Vagina (tissue), 2 donors: ENCODE measurements around the gene IRS2. TPM values are rescaled to one million over a fixed set of nuclear protein-coding genes. Genes with fewer than 3 reads are reported as not detected.

Experiments
- DNase-seq, 2 donors: peaks; one replicate each; pipeline ENCODE4 v3.0.0-alpha.2; 2017; ENCODE audit errors: extremely low spot score in 2 of 2
- H3K27ac ChIP-seq: fragments of 200-600 bp; sonication (generic); one replicate; pipeline ENCODE4 v1.5.1; 2019
- H3K27me3 ChIP-seq: fragments of 200-600 bp; sonication (generic); one replicate; pipeline ENCODE4 v1.5.1; 2019
- H3K36me3 ChIP-seq, 2 donors: fragments of 200-600 bp; sonication (generic); one replicate each; pipeline ENCODE4 v1.5.1; 2017 to 2019
- H3K4me1 ChIP-seq: fragments of 200-600 bp; sonication (generic); one replicate; pipeline ENCODE4 v1.5.1; 2019
- H3K4me3 ChIP-seq, 2 donors: fragments of 200-600 bp; sonication (generic); 1 replicate in 1 of 2; 2 replicates in 1 of 2; pipeline ENCODE4 v1.5.1; 2016 to 2019
- H3K9me3 ChIP-seq: fragments of 200-600 bp; sonication (generic); one replicate; pipeline ENCODE4 v1.5.1; 2019
- POLR2A ChIP-seq, 2 donors: fragments of 450-650 bp; IDR thresholded peaks; one replicate each; pipeline ENCODE4 v1.6.1; 2017; ENCODE audit warnings: antibody characterized with exemption in 2 of 2, mild to moderate bottlenecking in 2 of 2, moderate library complexity in 2 of 2
- POLR2AphosphoS5 ChIP-seq, 2 donors: sonication (generic); formaldehyde crosslinking; IDR thresholded peaks; one replicate each; pipeline ENCODE4 v1.9.0; 2017; ENCODE audit warnings: antibody characterized with exemption in 2 of 2, mild to moderate bottlenecking in 2 of 2, low read depth in 1 of 2; ENCODE audit not compliant: insufficient read depth in 1 of 2
- intact Hi-C: fragments of 100-400 bp; cut with DNase I; formaldehyde crosslinking; loops from one replicate; pipeline ENCODE4 v1.15.1; 2023
- total RNA-seq: library from RNA; depleted of rRNA; stranded (reverse); fragments of >200 nt; gene quantifications from one replicate; pipeline ENCODE4 v1.2.3, GENCODE V29; 2016
- TF ChIP-seq, protein P1 (sequence below), 3 experiments: fragments of 450-650 bp in 2 of 3; fragments of 200-600 bp in 1 of 3; sonication (generic) in 1 of 3; IDR thresholded peaks; one replicate each; pipeline ENCODE4 v1.5.1; 2017 to 2019; ENCODE audit warnings: antibody characterized with exemption in 3 of 3, mild to moderate bottlenecking in 2 of 3, moderate library complexity in 2 of 3

Gene IRS2
- total RNA-seq, 1 donor from 2014 or later, result 25.0 TPM

DNA sequence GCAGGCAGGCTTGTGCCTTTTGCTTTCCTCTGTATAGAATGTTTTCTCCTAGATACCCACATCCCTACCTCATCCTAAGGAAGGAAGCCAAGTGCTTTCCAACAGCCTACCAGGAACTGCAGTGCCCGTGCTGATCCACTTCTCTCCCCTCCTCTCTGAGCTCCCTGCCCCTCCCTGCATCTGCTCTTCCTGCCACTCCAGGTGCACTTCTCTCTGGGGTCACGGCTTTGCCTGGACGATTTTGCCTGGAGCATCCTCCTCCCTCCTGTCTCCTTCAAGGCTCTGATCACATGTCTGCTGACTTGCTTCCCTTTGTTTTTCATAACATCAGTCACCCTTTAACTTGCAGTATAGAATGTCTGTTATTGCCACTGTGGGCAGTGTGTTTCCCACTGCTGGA, 34.7 kb upstream of the IRS2 start:
- TF ChIP-seq, protein P1, sequence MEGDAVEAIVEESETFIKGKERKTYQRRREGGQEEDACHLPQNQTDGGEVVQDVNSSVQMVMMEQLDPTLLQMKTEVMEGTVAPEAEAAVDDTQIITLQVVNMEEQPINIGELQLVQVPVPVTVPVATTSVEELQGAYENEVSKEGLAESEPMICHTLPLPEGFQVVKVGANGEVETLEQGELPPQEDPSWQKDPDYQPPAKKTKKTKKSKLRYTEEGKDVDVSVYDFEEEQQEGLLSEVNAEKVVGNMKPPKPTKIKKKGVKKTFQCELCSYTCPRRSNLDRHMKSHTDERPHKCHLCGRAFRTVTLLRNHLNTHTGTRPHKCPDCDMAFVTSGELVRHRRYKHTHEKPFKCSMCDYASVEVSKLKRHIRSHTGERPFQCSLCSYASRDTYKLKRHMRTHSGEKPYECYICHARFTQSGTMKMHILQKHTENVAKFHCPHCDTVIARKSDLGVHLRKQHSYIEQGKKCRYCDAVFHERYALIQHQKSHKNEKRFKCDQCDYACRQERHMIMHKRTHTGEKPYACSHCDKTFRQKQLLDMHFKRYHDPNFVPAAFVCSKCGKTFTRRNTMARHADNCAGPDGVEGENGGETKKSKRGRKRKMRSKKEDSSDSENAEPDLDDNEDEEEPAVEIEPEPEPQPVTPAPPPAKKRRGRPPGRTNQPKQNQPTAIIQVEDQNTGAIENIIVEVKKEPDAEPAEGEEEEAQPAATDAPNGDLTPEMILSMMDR (IDR thresholded peaks at IDR 0.05), result no peak
- TF ChIP-seq POLR2AphosphoS5 (IDR thresholded peaks at IDR 0.05; ENCODE audit: insufficient read depth in 1 of 2, low read depth in 1 of 2) (no peak), POLR2A (IDR thresholded peaks at IDR 0.05) (no peak)
- no peak overlapping the region for H3K27ac ChIP-seq
- no peak overlapping the region for H3K4me3 ChIP-seq
- no peak for DNase-seq
- intact Hi-C loops, result no loop called here
- H3K4me1 ChIP-seq, result no peaks in the 10 kb centered on the region
- no peaks in the 10 kb centered on the region for H3K27me3 ChIP-seq
- no peaks in the 10 kb centered on the region for H3K9me3 ChIP-seq
- H3K36me3 ChIP-seq, result no peaks in the 10 kb centered on the region

DNA sequence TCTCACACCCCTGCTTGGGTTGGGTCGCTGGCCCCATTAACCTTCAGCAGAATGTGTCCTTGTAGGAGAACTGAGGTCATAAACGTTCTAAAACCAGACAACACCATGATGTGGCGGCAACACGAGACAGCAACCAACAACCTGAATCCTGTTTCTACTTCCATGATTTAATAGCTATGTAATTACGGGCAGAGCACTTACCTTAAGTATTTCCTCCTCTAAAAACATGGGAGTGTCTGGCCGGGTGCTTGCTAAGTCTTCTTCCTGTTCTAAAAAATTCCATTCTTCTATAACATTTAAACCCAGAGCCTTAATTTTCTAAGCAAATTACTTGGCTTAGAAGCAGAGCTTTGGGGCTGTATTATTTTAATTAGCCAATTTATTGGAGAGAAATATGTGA, 33.5 kb upstream of the IRS2 start:
- H3K4me3 ChIP-seq, result no peak overlapping the region
- TF ChIP-seq, protein P1 (IDR thresholded peaks at IDR 0.05), result no peak
- TF ChIP-seq POLR2AphosphoS5 (IDR thresholded peaks at IDR 0.05; ENCODE audit: insufficient read depth in 1 of 2, low read depth in 1 of 2) (no peak), POLR2A (IDR thresholded peaks at IDR 0.05) (no peak)
- no peak for DNase-seq
- no peaks in the 10 kb centered on the region for H3K9me3 ChIP-seq
- no peaks in the 10 kb centered on the region for H3K27me3 ChIP-seq
- no peaks in the 10 kb centered on the region for H3K36me3 ChIP-seq
- intact Hi-C loops, result no loop called here
- H3K4me1 ChIP-seq, result no peaks in the 10 kb centered on the region
- H3K27ac ChIP-seq, result no peak overlapping the region

DNA sequence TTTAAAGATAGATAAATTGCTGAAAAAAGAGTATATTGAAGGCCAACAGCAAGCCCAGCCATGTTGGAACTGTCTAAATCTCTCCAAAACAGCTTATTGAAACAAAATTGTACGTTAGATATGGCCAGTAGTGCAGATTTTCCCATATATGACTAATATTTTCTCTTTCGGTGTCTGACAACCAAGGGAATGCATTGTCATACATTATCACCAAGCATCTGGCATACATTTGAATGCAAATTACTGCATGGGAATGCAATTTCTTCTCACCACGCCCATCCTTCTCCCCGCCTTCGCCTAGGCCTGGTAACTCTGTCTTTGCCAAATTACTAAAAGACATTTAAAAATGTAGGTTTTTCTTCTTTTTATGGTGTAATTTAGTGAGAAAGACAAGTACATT, 32.5 kb upstream of the IRS2 start:
- Histone ChIP-seq H3K4me3 (no peak overlapping the region), H3K36me3 (no peaks in the 10 kb centered on the region), H3K27me3 (no peaks in the 10 kb centered on the region), H3K9me3 (no peaks in the 10 kb centered on the region), H3K4me1 (no peaks in the 10 kb centered on the region), H3K27ac (no peak overlapping the region)
- intact Hi-C loops, result no loop called here
- DNase-seq, result no peak
- TF ChIP-seq POLR2AphosphoS5 (IDR thresholded peaks at IDR 0.05; ENCODE audit: insufficient read depth in 1 of 2, low read depth in 1 of 2) (no peak), POLR2A (IDR thresholded peaks at IDR 0.05) (no peak)

DNA sequence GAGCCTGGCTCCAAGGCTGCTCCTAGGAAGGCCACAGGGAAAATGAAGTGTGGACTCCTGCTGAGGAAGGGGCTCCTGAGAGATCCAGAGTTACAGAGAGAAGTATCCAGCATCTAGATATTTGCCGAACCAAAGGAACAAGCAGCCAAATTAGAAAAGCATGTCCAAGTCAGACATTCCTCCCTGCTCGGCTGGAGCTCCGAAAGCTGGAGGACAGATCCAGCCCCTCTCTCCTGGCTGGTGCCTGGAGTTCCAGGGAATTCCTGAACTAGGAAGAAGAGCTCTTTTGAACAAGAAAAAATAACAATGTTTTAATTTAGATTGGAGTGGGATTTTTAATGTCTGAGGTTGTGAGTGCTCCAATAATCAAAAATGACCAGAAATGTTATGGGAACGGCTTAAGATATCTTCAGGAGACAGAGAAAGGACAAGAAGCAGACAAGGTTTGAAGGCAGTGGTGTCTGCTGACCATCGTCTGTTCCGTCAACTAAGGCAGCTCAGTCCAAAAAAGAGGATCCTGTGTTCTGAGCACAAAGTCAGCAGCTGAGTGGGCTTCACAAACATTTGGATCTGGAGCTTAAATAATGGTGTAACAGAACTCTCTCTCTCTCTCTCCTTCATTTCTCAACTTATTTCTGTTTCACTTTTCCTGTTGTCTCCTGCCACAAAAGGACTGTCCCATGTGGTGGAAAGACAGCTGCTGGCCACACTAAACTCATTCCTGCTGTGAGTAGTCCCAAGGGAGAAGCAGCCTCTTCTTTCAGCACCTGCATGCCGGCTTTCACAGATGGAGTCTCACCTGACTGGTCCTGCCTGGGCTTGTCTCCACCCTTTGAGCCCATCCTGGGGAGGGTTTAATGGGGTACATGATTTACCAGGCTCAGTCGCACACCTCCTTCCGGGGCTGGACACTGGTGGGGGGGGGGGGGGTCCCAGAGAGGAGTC, 31.5 kb upstream of the IRS2 start:
- H3K27me3 ChIP-seq, result no peaks in the 10 kb centered on the region
- intact Hi-C loops, result no loop called here
- H3K27ac ChIP-seq, result no peak overlapping the region
- no peaks in the 10 kb centered on the region for H3K4me1 ChIP-seq
- H3K4me3 ChIP-seq, result no peak overlapping the region
- TF ChIP-seq POLR2A (IDR thresholded peaks at IDR 0.05), result no peak
- no peak for TF ChIP-seq POLR2AphosphoS5 (IDR thresholded peaks at IDR 0.05; ENCODE audit: insufficient read depth in 1 of 2, low read depth in 1 of 2)
- TF ChIP-seq, protein P1 (IDR thresholded peaks at IDR 0.05), result no peak
- H3K36me3 ChIP-seq, result no peaks in the 10 kb centered on the region
- DNase-seq, result no peak
- no peaks in the 10 kb centered on the region for H3K9me3 ChIP-seq

DNA sequence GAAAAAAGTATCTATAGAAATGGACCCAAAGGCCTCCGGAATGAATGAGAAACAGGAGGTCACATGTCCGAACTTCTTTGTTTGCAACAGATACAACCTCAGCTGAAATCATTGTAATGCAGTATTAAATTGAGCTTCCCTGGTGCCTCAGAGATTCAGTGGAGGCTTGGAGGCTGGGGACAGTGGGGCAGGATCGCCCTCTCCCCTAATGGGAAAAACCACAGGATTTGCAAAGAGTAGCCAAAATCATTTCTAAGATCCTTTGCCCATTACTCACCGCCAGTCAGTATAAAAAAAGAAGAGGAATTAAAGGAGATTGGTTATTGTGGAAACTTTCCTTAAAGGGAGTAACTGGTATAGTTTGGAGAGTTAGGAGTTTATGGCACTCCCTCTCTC, 30.4 kb upstream of the IRS2 start:
- Histone ChIP-seq H3K4me3 (no peak overlapping the region), H3K9me3 (no peaks in the 10 kb centered on the region), H3K27me3 (no peaks in the 10 kb centered on the region), H3K36me3 (no peaks in the 10 kb centered on the region), H3K4me1 (no peaks in the 10 kb centered on the region), H3K27ac (no peak overlapping the region)
- TF ChIP-seq, protein P1 (IDR thresholded peaks at IDR 0.05), result no peak
- TF ChIP-seq POLR2A (IDR thresholded peaks at IDR 0.05) (no peak), POLR2AphosphoS5 (IDR thresholded peaks at IDR 0.05; ENCODE audit: insufficient read depth in 1 of 2, low read depth in 1 of 2) (no peak)
- no peak for DNase-seq
- intact Hi-C loops, result no loop called here
